NCI-H128 (cell line): ENCODE measurements around the gene CDKN2B.

ENCODE experiments used
- DNase-seq: peaks from one replicate; lab custom pipeline; 2025; ENCODE audit not compliant: unreplicated experiment; lab: John Stamatoyannopoulos, UW

CDKN2B gene

DNA sequence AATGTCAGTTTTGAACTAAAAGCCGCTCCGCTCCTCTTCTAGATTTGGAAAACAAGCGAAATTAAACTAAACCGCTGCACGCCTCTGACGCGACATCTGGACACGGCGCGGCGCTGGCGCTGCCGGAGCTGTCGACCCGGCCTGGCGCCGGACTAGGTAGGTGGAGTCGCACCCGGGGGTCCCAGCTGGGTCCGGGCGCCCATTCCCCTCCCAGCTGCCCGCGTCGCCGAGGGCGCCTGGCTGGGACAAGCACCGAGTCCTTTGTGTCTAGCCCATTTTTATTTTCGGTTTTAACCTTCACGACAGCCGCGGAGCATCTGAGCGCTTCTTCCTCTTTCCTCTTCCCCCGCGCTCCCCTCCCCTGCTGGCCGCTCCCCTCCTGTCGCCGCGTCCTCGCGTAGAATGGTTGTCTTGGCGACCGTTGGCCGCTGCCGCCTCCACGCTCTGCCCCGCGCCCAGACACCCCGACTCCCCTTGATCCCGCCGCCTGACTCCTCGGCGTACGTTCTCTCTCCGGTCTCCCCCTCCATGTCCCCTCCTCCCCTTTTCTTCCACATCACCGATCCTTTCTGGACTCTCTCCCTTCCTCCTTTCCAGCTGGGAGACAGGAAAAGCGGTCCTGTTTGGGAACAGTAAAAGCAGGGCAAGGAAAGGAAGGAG lies 14.0 kb downstream of the CDKN2B start:
- DNase-seq, result peak; percentile 64

DNA sequence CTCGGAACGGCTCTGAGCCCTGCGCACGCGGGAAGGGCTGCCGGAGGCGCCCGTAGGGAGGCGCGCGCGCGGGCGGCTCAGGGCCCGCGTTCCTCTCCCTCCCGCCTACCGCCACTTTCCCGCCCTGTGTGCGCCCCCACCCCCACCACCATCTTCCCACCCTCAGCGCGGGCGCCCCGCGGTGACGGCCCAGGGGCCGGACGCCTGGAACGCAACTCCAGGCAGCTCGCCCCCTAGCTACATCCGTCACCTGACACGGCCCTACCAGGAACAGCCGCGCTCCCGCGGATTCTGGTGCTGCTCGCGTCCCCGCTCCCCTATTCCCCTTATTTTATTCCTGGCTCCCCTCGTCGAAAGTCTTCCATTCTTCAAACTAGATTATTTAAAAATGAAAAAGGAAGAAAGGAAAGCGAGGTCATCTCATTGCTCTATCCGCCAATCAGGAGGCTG lies 14.5 kb downstream of the CDKN2B start, which contains the start of gene CDKN2B-AS1:
TSS of gene CDKN2B-AS1 (plus strand) at position 236 of the 450 bp plus-strand sequence.
- peak; percentile 64 for DNase-seq

DNA sequence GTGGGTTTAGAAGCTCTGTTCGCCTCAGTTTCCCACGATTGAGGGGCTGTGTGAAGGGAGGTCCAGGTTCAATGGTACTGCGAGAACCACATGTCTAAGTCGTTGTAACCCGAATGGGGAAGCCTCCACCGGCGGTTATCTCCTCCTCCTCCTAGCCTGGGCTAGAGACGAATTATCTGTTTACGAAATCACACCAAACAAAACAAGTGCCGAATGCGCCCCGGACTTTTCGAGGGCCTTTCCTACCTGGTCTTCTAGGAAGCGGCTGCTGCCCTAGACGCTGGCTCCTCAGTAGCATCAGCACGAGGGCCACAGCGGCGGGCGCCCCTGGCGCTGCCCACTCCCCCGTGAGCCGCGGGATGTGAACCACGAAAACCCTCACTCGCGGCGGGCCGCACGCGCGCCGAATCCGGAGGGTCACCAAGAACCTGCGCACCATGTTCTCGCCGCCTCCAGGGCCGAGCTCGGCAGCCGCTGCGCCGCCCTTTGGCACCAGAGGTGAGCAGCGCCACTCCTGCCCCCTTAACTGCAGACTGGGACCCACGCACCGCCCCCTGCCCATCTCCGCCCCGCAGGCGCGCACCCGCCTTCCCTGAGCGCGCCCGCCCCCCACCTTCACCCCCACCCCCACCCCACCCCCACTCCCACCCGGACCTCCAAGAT lies 15.1 kb downstream of the CDKN2B start, which contains the start of gene CDKN2A:
TSS of gene CDKN2A (minus strand) at position 500 of the 663 bp plus-strand sequence.
- no peak for DNase-seq

DNA sequence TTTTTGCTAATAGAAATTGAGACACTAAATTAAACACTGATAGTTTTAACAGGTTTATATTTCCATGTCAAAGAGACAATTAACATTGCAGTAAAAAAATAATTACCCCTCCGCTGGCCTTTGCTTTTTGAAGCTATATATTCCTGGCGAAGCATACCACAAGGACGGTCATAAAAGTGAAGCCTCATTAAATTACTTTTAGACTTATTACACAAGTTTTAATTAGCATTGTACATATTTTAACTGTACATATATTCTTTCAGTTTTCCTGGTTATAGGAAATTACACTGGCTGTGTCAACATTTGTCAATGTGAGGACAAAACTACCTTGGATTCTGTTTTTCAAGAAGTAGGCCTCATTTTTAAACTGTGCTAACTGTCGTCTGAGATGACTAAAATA lies 16.1 kb downstream of the CDKN2B start:
- no peak for DNase-seq

DNA sequence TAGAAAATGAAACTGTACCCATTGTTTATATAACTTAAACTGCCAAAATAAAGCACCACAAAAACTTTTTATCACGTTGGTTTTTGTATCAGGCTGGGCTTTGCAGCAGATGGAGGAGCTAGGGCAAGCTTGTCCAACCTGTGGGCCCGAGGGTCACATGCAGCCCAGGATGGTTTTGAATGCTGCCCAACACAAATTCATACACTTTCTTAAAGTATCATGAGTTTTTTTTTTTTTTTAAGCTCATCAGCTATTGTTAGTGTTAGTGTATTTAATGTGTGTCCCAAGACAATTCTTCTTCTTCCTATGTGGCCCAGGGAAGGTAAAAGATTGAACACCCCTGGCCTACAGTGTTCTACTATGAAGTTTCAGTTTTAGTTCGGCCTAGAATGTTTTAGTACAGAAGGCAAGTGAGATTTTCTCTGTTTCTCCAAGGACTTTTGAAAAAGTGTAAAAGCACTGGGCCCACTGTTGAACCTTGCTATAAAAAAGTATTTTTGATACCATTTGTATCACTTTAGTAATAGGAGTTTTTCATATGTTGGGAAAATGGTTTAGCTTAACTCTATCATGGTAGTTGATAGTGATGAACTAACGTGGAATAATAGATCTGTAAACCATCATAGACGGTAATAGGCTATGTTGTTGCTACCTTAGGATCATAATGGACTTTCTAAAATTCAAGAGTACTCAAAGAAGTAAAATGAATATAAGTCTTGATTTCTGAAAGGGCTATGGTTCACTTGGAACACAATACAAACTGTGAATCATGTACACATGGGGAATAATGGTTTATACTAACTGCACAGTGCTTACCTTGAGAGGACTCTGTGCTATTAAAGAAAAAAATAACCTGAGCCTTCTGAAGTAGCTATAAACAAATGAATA lies 17.8 kb downstream of the CDKN2B start:
- DNase-seq, result no peak

DNA sequence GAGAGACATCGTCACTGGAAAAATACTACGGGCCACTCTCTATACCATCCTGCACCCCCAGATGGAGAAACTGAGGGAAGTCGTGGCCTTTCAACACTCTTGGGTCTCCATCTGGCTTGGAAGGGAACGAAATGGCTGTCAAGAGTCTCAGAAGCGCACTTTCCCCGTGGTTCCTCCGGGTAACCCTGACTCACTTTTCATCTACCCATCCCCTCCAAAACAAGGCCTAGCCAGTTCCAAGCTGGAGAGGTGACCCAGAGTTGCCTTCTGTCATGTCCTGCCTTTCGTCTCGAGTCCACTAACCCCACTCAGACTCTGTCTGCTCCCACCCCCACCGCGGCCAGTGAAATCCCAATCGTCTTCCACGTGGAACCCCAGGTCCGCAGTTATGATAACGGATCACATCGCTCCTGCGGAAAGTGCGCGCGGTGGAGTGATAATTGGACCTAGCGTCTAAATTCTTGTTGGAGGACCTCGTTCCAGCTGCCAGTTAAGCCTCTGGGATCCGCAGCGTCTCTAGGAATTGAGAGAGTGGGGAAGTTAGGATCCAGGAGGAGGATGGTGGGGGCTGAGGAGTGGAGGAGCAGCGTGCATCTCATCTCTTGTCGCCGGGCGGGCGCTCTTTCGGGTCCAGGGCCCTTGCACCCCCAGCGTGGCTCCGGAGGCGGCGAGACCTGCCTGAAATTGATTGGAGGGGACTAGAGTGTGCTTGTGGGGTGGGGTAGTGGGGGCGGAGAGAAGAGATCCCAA lies 19.5 kb downstream of the CDKN2B start:
- DNase-seq, result no peak

DNA sequence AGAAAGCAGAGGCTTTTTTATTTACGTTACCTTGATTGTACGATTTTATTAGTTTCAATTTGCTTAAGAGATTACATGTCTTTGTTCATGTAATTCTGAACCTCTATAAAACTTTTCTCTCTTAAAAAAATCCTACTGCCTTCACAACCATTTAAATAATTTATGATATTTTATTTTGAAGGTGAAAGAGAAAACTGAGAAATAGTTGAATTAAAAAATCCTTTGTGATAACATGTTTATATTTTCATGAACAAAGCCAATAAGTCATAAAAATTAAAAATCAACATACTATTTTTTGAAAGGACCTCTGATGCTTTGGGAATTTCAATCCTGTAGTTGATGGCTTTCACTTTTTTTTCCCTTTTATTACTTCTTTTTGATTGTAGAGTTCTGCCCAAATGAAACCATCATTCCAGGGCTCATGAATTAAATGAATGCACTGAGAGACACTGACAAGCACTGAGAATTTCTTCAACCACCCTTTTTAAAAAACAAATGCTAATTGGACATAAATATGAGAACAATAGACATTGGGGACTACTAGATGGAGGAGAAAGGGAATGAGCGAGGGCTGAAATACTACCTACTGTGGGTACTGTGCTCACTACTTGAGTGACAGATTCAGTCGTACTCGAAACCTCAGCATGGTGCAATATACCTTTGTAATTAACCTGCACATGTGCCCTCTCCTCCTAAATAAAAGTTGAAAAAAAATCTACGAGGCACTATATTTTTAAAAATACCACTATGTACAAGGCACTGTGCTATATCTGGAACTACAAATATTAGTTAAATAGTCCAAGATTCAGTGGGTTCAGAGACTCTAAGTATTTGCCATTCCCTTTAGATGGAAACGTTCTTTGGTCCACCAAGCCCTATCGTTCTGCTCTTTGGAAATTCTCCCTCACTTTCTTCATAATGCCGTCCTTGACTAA lies 20.8 kb downstream of the CDKN2B start:
- DNase-seq, result no peak

DNA sequence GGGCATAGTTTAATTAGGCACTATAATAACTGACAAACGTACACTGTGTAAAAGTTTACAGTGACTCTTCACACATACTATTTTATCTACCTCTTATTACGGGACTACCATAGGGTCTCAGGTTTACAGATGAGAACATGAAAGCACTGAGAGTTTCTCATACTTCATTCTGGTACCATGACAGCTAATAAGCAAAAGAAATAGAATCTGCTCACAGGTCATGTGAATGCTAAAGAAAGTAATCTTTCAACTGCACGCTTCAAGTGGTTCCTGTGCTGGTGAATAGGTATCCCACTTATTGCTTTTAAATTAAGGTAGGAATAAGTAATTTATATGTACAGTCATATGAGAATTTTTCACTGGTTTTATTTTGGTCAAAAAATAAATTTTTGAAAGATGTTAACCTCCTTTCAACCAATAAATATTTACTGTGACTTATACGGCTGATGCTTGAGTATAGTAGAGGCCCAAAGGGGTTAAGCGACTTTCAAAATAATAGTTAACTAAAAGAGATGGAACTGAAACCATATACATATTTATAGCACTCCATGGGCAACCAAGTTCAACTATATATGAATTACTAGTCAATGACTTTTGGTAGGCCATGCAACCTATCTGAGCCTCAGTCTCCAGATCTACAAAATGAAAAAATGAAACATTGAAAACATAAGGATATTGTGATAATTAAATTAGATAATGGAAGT lies 23.0 kb downstream of the CDKN2B start:
- no peak for DNase-seq

DNA sequence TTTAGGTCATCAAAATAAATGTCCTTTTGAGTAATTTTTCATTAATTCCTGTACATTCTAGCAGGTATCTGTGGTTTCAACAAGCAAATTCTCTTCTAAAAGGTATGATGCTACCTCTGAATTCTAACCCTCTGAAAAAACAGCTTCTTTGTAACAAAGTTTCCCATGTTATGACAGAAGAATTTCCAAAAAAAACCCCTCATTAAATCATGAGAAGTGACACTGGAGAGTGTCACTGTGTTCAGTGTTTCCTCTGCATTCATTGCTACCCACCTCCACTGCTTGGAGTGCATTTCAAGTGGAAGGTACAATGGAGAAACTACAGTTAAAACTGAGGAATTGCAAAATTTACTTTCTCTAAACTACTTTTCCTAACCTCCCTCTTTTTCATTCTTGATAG lies 25.0 kb downstream of the CDKN2B start:
- DNase-seq, result no peak

DNA sequence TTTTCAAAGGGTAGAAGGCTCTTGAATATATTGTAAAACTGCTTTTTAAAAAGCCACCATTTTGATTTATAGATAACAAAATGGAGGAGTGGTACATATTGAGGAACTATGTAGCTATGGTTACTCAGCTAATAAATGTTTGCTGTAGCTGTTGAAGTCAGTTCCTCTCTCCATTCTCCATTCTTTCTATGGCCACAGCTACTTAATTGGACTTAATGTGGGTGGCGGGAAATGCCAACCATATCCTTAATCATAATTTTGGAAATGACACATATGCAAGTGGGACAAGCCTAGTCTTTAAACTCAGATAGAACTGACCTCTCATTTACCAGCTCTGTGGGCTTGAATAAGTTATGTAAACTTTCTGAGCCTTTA lies 25.6 kb downstream of the CDKN2B start:
- DNase-seq, result no peak

DNA sequence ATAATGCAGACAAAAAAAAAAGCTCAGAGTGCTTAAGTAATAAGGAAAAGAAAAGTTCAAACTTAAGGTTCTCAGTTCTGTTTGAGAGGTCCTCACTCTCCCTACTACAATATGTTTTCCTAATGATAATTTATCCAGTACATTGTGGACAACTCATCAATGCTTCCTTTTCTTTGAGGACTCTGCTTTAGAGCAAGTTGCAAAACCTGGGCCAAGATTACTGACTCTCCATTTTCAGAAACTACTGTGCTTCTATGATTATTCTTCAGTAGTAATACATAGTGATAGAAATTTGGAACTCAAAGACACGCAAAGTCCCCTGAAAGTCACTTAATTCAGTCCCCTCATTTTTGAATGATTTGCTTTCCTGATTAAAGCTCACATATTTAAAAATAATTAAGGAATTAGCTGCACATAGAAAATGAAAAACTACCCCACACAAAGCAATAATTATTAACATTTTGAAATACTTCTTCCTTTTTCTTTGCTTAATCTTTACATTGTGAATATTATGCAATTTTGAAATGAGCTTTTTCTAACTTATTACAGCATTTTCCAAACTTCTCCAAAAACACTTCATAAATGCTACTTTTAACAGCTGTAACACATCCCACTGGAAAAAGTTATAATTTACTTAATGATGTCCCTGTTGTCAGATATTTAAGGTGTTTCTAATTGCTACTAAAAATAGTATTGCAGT lies 26.1 kb downstream of the CDKN2B start:
- DNase-seq, result no peak

DNA sequence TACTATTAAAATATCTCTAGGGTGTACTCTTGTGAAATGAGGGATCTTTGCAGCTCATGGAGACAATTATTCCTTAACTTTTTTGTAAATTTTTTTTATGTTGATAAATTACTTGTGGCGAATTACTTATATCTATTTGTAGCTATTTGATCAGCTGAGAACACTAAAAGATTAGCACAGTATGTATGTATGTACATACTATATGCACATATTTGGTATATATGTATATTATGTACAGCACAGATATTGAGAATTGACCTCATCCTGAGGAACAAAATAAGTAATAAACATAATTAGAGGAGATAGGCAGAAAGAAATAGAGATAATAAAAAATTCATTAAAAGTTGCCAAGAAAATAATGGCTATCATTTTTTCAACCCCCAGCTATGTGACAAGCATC lies 26.7 kb downstream of the CDKN2B start:
- DNase-seq, result no peak

DNA sequence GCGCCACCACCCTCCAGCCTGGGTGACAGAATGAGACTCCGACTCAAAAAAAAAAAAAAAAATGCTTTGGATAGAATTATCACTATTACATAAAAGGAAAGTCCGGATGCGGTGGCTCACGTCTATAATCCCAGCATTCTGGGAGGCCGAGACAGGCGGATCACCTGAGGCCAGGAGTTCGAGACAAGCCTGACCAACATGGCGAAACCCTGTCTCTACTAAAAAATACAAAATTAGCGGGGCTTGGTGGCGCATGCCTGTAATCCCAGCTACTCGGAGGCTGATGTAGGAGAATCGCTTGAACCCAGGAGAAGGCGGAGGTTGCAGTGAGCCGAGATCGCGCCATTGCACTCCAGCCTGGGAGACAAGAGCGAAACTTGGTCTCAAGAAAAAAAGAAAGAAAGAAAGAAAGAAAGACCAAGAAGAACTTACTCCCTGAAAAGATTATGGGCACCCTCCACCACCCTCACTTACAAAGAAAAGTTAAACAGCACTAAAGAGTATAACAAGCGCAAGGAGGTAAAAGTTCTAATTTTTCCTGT lies 32.7 kb downstream of the CDKN2B start:
- DNase-seq, result no peak

DNA sequence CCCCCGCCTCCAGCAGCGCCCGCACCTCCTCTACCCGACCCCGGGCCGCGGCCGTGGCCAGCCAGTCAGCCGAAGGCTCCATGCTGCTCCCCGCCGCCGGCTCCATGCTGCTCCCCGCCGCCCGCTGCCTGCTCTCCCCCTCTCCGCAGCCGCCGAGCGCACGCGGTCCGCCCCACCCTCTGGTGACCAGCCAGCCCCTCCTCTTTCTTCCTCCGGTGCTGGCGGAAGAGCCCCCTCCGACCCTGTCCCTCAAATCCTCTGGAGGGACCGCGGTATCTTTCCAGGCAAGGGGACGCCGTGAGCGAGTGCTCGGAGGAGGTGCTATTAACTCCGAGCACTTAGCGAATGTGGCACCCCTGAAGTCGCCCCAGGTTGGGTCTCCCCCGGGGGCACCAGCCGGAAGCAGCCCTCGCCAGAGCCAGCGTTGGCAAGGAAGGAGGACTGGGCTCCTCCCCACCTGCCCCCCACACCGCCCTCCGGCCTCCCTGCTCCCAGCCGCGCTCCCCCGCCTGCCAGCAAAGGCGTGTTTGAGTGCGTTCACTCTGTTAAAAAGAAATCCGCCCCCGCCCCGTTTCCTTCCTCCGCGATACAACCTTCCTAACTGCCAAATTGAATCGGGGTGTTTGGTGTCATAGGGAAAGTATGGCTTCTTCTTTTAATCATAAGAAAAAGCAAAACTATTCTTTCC lies 34.2 kb downstream of the CDKN2B start:
- DNase-seq, result peak; percentile 86

DNA sequence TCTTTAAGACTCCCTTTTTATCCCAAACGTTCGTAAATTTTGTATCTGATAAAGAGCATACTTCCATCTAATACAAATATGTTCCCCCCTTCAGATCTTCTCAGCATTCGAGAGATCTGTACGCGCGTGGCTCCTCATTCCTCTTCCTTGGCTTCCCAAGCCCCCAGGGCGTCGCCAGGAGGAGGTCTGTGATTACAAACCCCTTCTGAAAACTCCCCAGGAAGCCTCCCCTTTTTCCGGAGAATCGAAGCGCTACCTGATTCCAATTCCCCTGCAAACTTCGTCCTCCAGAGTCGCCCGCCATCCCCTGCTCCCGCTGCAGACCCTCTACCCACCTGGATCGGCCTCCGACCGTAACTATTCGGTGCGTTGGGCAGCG lies 34.8 kb downstream of the CDKN2B start:
- DNase-seq, result no peak

DNA sequence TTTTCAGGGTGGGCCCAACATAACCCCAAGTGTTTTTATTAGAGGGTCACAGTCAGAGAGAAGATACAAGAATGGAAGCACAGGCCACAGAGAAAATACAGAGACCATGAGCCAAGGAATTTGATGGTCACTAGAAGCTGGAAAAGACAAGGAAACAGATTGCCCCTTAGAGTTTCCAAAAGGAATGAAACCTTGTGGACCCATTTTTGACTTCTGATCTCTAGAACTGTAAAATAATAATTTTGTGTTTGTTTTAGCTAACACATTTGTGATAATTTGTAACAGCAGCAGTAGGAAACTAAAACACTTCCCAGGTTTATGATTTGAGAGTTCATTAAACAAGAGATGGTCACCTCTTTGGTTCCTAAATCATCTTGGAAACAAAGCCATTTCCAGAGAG lies 36.7 kb downstream of the CDKN2B start:
- no peak for DNase-seq

DNA sequence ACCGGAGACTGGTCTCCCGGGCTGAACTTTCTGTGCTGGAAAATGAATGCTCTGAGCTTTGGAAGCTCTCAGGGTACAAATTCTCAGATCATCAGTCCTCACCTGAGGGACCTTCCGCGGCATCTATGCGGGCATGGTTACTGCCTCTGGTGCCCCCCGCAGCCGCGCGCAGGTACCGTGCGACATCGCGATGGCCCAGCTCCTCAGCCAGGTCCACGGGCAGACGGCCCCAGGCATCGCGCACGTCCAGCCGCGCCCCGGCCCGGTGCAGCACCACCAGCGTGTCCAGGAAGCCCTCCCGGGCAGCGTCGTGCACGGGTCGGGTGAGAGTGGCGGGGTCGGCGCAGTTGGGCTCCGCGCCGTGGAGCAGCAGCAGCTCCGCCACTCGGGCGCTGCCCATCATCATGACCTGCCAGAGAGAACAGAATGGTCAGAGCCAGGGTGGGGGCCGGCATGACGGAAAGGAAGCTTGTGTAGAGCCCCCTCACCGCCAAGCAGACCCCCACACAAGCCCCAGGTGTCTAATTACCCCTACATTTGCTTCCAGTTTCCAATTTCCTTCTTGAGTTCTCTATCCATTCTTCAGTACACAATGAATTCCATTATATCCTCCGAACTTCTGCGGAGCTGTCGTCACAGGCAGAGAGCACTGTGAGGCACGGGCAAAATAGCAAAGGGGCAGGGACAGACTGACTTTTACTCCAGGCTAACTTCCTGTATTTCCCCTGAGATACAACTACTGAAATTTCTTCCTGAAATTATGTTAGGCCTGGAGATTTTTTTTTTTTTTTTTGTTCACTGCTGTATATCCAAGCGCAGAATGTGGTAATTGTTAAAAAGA lies 38.1 kb downstream of the CDKN2B start:
- no peak for DNase-seq
